Lower leg skin (tissue), 3 donors: Measurements from ENCODE around the gene CMSS1.

Source experiments
- POLR2A ChIP-seq, 2 donors: fragments of 450-650 bp; IDR thresholded peaks; one replicate each; pipeline ENCODE4 v1.6.1; 2016 to 2017; ENCODE audit warnings: antibody characterized with exemption in 2 of 2, mild to moderate bottlenecking in 1 of 2, moderate library complexity in 1 of 2
- TF ChIP-seq, protein P1 (sequence below), 3 donors: fragments of 450-650 bp; IDR thresholded peaks; one replicate each; pipeline ENCODE4 v1.5.1; 2016; ENCODE audit warnings: antibody characterized with exemption in 3 of 3, mild to moderate bottlenecking in 3 of 3, moderate library complexity in 2 of 3

DNA sequence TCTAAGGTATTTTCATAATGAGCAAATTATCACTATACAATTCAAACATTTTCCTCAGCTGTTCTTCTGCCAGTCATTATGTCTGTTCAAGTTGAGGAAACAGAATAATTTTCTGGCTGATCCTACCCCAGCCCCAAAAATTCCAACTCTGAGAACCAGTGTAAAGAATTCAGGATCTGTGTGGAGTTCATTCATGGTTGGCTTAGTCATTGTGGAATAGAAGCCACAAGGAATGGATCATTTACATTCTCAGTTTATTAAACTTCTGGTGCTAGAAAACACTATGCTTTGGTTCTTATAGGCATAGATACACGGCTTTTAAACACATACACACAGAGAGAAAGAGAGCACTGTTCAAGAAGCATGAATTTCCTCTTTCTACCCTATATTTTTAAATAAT, 134.6 kb downstream of the CMSS1 start:
- TF ChIP-seq POLR2A (IDR thresholded peaks at IDR 0.05) = no peak
- TF ChIP-seq, protein P1, sequence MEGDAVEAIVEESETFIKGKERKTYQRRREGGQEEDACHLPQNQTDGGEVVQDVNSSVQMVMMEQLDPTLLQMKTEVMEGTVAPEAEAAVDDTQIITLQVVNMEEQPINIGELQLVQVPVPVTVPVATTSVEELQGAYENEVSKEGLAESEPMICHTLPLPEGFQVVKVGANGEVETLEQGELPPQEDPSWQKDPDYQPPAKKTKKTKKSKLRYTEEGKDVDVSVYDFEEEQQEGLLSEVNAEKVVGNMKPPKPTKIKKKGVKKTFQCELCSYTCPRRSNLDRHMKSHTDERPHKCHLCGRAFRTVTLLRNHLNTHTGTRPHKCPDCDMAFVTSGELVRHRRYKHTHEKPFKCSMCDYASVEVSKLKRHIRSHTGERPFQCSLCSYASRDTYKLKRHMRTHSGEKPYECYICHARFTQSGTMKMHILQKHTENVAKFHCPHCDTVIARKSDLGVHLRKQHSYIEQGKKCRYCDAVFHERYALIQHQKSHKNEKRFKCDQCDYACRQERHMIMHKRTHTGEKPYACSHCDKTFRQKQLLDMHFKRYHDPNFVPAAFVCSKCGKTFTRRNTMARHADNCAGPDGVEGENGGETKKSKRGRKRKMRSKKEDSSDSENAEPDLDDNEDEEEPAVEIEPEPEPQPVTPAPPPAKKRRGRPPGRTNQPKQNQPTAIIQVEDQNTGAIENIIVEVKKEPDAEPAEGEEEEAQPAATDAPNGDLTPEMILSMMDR (IDR thresholded peaks at IDR 0.05) = no peak
